ENCODE measurements around the gene PEAK3. TPM values are rescaled to one million over a fixed set of nuclear protein-coding genes. Genes with fewer than 3 reads are reported as not detected.

Gene PEAK3
- total RNA-seq (2022; extraction: Qiagen RNA extraction; ENCODE audit: low read depth), result 0.05 TPM in 1 of 5 replicates, not detected in the others

GRCh38 chr19:2282062-2282861 is at the start of gene PEAK3:
Gene PEAK3 (minus strand): TSS chr19:2282175. CDS start chr19:2280931, 1,244 bp downstream.

GRCh38 chr19:2328401-2329148 is 46.6 kb upstream of the PEAK3 start, which contains the start of the genes LSM7 and SPPL2B:
Gene LSM7 (minus strand): TSS chr19:2328586. CDS start chr19:2328566, 20 bp downstream.
Gene SPPL2B (plus strand): TSS chr19:2328684. CDS start chr19:2328710, 26 bp downstream.

GRCh38 chr19:2308114-2308556 is 26.2 kb upstream of the PEAK3 start, which contains the start of gene LINGO3:
Gene LINGO3 (minus strand): TSS chr19:2308154. CDS start chr19:2291776, 16,378 bp downstream.

GRCh38 chr19:2255982-2256685 is 25.8 kb downstream of the PEAK3 start, which contains the start of gene JSRP1:
Gene JSRP1 (minus strand): TSS chr19:2256417. CDS start chr19:2255314, 1,103 bp downstream.

GRCh38 chr19:2249010-2249866 is 32.7 kb downstream of the PEAK3 start, which contains the start of gene AMH:
Gene AMH (plus strand): TSS chr19:2249323. CDS start chr19:2249333, 10 bp downstream.

GRCh38 chr19:2236314-2237050 is 45.5 kb downstream of the PEAK3 start, which contains the start of the genes PLEKHJ1 and SF3A2:
Gene PLEKHJ1 (minus strand): TSS chr19:2236329. CDS start chr19:2236248, 81 bp downstream.
Gene SF3A2 (plus strand): TSS chr19:2236824. CDS start chr19:2243419, 6,595 bp downstream.

Other genes starting within 250 kb of the PEAK3 start
- gene MKNK2, start 230.9 kb downstream of the PEAK3 start, total RNA-seq (2022; extraction: Qiagen RNA extraction; ENCODE audit: low read depth), result 56.6 to 91.4 TPM (median 78.9 TPM) in 5 replicates
- gene MOB3A, start 185.8 kb downstream of the PEAK3 start, total RNA-seq (2022; extraction: Qiagen RNA extraction; ENCODE audit: low read depth), result 13.2 to 15.9 TPM (median 14.2 TPM) in 5 replicates
- gene IZUMO4, start 185.3 kb downstream of the PEAK3 start, total RNA-seq (2022; extraction: Qiagen RNA extraction; ENCODE audit: low read depth), result 0.23 to 1.1 TPM (median 0.80 TPM) in 5 replicates
- gene AP3D1, start 130.6 kb downstream of the PEAK3 start, total RNA-seq (2022; extraction: Qiagen RNA extraction; ENCODE audit: low read depth), result 66.4 to 83.3 TPM (median 81.8 TPM) in 5 replicates
- 11.0 to 18.7 TPM (median 17.3 TPM) in 5 replicates for gene DOT1L, start 118.2 kb downstream of the PEAK3 start, total RNA-seq (2022; extraction: Qiagen RNA extraction; ENCODE audit: low read depth)
- 43.2 to 57.5 TPM (median 52.7 TPM) in 5 replicates for gene PLEKHJ1, start 45.8 kb downstream of the PEAK3 start, total RNA-seq (2022; extraction: Qiagen RNA extraction; ENCODE audit: low read depth)
- gene SF3A2, start 45.4 kb downstream of the PEAK3 start, total RNA-seq (2022; extraction: Qiagen RNA extraction; ENCODE audit: low read depth), result 60.9 to 73.1 TPM (median 68.7 TPM) in 5 replicates
- 7.4 to 17.2 TPM (median 15.2 TPM) in 5 replicates for gene AMH, start 32.9 kb downstream of the PEAK3 start, total RNA-seq (2022; extraction: Qiagen RNA extraction; ENCODE audit: low read depth)
- 0.48 to 1.2 TPM (median 0.65 TPM) in 5 replicates for gene JSRP1, start 25.8 kb downstream of the PEAK3 start, total RNA-seq (2022; extraction: Qiagen RNA extraction; ENCODE audit: low read depth)
- not detected in 5 replicates for gene LINGO3, start 26.0 kb upstream of the PEAK3 start, total RNA-seq (2022; extraction: Qiagen RNA extraction; ENCODE audit: low read depth)
- gene LSM7, start 46.4 kb upstream of the PEAK3 start, total RNA-seq (2022; extraction: Qiagen RNA extraction; ENCODE audit: low read depth), result 131 to 166 TPM (median 150 TPM) in 5 replicates
- 12.8 to 21.8 TPM (median 21.6 TPM) in 5 replicates for gene SPPL2B, start 46.5 kb upstream of the PEAK3 start, total RNA-seq (2022; extraction: Qiagen RNA extraction; ENCODE audit: low read depth)
- gene TMPRSS9, start 78.1 kb upstream of the PEAK3 start, total RNA-seq (2022; extraction: Qiagen RNA extraction; ENCODE audit: low read depth), result 0.03 to 0.42 TPM in 2 of 5 replicates, not detected in the others
- gene TIMM13, start 145.4 kb upstream of the PEAK3 start, total RNA-seq (2022; extraction: Qiagen RNA extraction; ENCODE audit: low read depth), result 64.3 to 136 TPM (median 113 TPM) in 5 replicates
- 63.6 to 85.8 TPM (median 74.4 TPM) in 5 replicates for gene LMNB2, start 174.8 kb upstream of the PEAK3 start, total RNA-seq (2022; extraction: Qiagen RNA extraction; ENCODE audit: low read depth)
- gene GADD45B, start 194.0 kb upstream of the PEAK3 start, total RNA-seq (2022; extraction: Qiagen RNA extraction; ENCODE audit: low read depth), result 61.9 to 89.9 TPM (median 83.4 TPM) in 5 replicates